ENCODE measurements around the gene CMTM8. TPM values are rescaled to one million over a fixed set of nuclear protein-coding genes. Genes with fewer than 3 reads are reported as not detected.

Gene CMTM8
- total and polyA plus RNA-seq, 10 of the 15 experiments (the other 5 are each of a cell fraction or from before 2014, with no cell fraction given) = 0.11 to 0.23 TPM; not detected in 8

GRCh38 chr3:32337505-32337904 lies 99.0 kb downstream of the CMTM8 start:
- Histone ChIP-seq H3K36me3 (ENCODE audit: control insufficient read depth in 2 of 2, insufficient read depth in 2 of 2, low read length in 1 of 2) (no peaks in the 10 kb centered on the region), H3K4me3 (no peak overlapping the region), H3K4me2 (ENCODE audit: control insufficient read depth, insufficient read depth) (no peak overlapping the region), H3K9ac (ENCODE audit: control insufficient read depth, insufficient read depth, low read length) (no peak overlapping the region), H3K79me2 (ENCODE audit: control insufficient read depth, insufficient read depth, low read length) (no peaks in the 10 kb centered on the region), H3K27ac (ENCODE audit: control insufficient read depth, insufficient read depth) (no peak overlapping the region), H2AFZ (ENCODE audit: control insufficient read depth, low read depth, low read length) (no peak overlapping the region), H3K4me1 (ENCODE audit: control insufficient read depth, insufficient read depth, low read length) (no peaks in the 10 kb centered on the region), H4K20me1 (ENCODE audit: control insufficient read depth, insufficient read depth) (no peaks in the 10 kb centered on the region), H3K27me3 (replicated peaks in 1 of 2; ENCODE audit: control insufficient read depth in 2 of 2, insufficient read depth in 2 of 2, low read length in 1 of 2) (no peaks in the 10 kb centered on the region; a peak in 1 of 4 replicates), H3K9me3 (replicated peaks; ENCODE audit: control insufficient read depth, insufficient read depth, low read length) (no peaks in the 10 kb centered on the region)
- SMC1A ChIA-PET (ENCODE audit: uncharacterized antibody, unreplicated experiment) = no interaction called here
- RAD21 ChIA-PET (ENCODE audit: unreplicated experiment) = interaction anchor here (1.0 kb wide), 1 partner anchor 41 kb away, joined by 3 read pairs; no protein-coding TSS in a partner anchor
- DNase-seq (ENCODE audit: low read depth, low spot score) (no peak), FAIRE-seq (no peak), ATAC-seq (no peak)
- BruUV-seq (replicated peaks) = no TSS peak
- TF ChIP-seq ATF3 (IDR thresholded peaks at IDR 0.05; ENCODE audit: borderline replicate concordance, extremely low read depth, low read depth, low read length) (no peak), SMAD1 (IDR thresholded peaks at IDR 0.05; ENCODE audit: low read depth, partially characterized antibody) (no peak), ZBTB40 (IDR thresholded peaks at IDR 0.05; ENCODE audit: borderline replicate concordance) (no peak), ZNF217 (IDR thresholded peaks at IDR 0.05) (no peak), JUND (IDR thresholded peaks at IDR 0.05; ENCODE audit: low read depth, low read length) (no peak), NFYA (IDR thresholded peaks at IDR 0.05; ENCODE audit: borderline replicate concordance, low read depth, low read length) (no peak), IKZF1 (conservative IDR thresholded peaks at IDR 0.05) (no peak), NFYB (IDR thresholded peaks at IDR 0.05; ENCODE audit: insufficient read depth, low read depth, low read length) (no peak), TBL1XR1 (IDR thresholded peaks at IDR 0.05; ENCODE audit: low read depth, low read length) (no peak), ZNF24 (IDR thresholded peaks at IDR 0.05) (no peak), TARDBP (IDR thresholded peaks at IDR 0.05; ENCODE audit: borderline replicate concordance) (no peak), POU2F2 (IDR thresholded peaks at IDR 0.05; ENCODE audit: borderline replicate concordance, low read depth, low read length) (no peak), TCF3 (IDR thresholded peaks at IDR 0.05; ENCODE audit: borderline replicate concordance, insufficient read depth, low read depth, low read length) (no peak), SPI1 (IDR thresholded peaks at IDR 0.05; ENCODE audit: borderline replicate concordance, insufficient read depth, low read depth, low read length) (no peak), SIX5 (IDR thresholded peaks at IDR 0.05; ENCODE audit: low read depth, low read length, severe bottlenecking) (no peak)
- TF ChIP-seq, protein P1, sequence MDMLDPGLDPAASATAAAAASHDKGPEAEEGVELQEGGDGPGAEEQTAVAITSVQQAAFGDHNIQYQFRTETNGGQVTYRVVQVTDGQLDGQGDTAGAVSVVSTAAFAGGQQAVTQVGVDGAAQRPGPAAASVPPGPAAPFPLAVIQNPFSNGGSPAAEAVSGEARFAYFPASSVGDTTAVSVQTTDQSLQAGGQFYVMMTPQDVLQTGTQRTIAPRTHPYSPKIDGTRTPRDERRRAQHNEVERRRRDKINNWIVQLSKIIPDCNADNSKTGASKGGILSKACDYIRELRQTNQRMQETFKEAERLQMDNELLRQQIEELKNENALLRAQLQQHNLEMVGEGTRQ (IDR thresholded peaks at IDR 0.05; ENCODE audit: borderline replicate concordance, low read depth, low read length) = no peak
- POLR2A ChIA-PET = no interaction called here
- CTCF ChIA-PET = interaction anchor here (1.2 kb wide), 1 partner anchor 40 kb away, joined by 3 read pairs; no protein-coding TSS in a partner anchor
- in situ Hi-C loops (cut with MboI) = loop anchor here (5.0 kb wide), 1 partner anchor 160 kb away; no protein-coding TSS in a partner anchor
- intact Hi-C loops (cut with micrococcal nuclease; ENCODE audit: unreplicated experiment) = no loop called here
